ENCODE results near the gene ERG.

Gene ERG

DNA sequence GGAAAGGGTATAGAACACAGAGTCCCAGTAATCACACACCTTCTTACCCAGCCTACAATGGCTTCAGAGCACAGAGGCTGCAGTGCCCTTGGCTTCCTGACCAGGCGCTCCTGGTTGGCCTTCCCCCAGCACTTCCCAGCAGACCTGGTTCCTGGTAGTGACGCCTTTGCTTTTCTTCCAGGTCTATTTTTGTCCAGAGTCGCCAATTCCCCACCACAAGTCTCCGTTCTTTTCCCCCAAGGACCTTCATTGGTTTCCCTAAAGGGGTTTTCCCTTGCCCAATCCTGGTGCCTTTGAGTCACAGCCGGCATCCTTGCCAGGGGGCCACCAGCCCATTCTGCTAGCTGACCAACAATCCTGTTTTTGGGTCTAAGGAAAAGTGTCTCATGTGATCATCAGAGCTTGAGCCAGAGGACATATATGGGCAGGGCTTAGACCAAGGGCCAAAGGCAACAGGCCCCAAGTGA lies 156.7 kb downstream of the ERG start:
- Histone ChIP-seq H3K27ac (ENCODE audit: low read depth, low read length) (no peak overlapping the region), H3K9ac (ENCODE audit: low read length) (no peak overlapping the region), H3K4me1 (ENCODE audit: insufficient read depth, low read length) (no peaks in the 10 kb centered on the region), H3K36me3 (ENCODE audit: insufficient read depth, low read length) (no peaks in the 10 kb centered on the region), H3K9me3 (ENCODE audit: low read length) (no peaks in the 10 kb centered on the region), H3K27me3 (ENCODE audit: control insufficient read depth in 1 of 2, insufficient read depth in 2 of 2, low read length in 2 of 2) (no peaks in the 10 kb centered on the region), H3K4me3 (ENCODE audit: low read depth in 1 of 2, low read length in 2 of 2) (no peak overlapping the region)

DNA sequence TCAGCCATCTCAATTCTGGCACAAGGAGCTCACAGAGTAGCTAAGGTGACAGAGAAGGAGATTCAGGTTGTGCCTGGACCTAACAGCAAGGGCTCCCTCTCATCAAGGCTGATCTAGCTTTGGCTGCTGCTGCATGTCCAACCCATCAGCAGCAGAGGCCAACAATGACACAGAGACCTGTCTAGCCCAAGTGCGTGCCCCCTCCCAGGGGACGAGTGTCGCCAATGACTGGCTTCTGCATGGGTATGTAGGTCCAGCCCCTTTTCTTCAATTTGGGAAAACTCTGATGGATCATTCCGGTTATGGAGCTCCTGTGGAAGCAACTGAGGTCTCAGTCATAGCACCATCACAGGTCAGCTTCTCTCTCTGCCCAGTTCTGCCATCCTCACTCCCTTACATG lies 158.1 kb downstream of the ERG start:
- H3K4me1 ChIP-seq (ENCODE audit: insufficient read depth, low read length): no peaks in the 10 kb centered on the region
- no peaks in the 10 kb centered on the region for H3K9me3 ChIP-seq (ENCODE audit: low read length)
- no peak overlapping the region for H3K27ac ChIP-seq (ENCODE audit: low read depth, low read length)
- no peak overlapping the region for H3K4me3 ChIP-seq (ENCODE audit: low read depth in 1 of 2, low read length in 2 of 2)
- H3K27me3 ChIP-seq (ENCODE audit: control insufficient read depth in 1 of 2, insufficient read depth in 2 of 2, low read length in 2 of 2): no peaks in the 10 kb centered on the region
- no peaks in the 10 kb centered on the region for H3K36me3 ChIP-seq (ENCODE audit: insufficient read depth, low read length)
- H3K9ac ChIP-seq (ENCODE audit: low read length): no peak overlapping the region

DNA sequence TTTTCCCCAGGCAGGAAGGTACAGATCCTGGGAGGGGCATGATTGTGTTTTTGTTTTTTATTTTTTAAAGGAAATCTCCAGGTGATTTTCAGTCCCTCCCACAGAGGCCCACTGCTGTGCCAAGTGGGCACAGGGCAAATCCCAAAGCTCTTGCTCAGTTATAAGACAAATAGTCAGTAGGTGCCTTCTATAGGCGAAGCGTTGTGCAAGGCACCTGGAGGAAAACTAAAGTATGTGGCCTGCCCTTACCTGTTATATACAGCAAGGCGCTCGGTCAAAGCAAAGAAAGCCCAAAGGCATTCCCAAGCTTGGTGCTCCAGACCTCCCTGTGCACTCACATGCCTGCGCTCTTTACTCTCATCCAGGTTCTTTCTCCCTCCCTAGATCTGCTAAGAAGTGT lies 160.5 kb downstream of the ERG start:
- Histone ChIP-seq H3K27ac (ENCODE audit: low read depth, low read length) (no peak overlapping the region), H3K4me1 (ENCODE audit: insufficient read depth, low read length) (peaks cover 9% of the 10 kb centered on the region), H3K27me3 (ENCODE audit: control insufficient read depth in 1 of 2, insufficient read depth in 2 of 2, low read length in 2 of 2) (no peaks in the 10 kb centered on the region), H3K9me3 (ENCODE audit: low read length) (no peaks in the 10 kb centered on the region), H3K36me3 (ENCODE audit: insufficient read depth, low read length) (no peaks in the 10 kb centered on the region), H3K9ac (ENCODE audit: low read length) (no peak overlapping the region), H3K4me3 (ENCODE audit: low read depth in 1 of 2, low read length in 2 of 2) (no peak overlapping the region)

DNA sequence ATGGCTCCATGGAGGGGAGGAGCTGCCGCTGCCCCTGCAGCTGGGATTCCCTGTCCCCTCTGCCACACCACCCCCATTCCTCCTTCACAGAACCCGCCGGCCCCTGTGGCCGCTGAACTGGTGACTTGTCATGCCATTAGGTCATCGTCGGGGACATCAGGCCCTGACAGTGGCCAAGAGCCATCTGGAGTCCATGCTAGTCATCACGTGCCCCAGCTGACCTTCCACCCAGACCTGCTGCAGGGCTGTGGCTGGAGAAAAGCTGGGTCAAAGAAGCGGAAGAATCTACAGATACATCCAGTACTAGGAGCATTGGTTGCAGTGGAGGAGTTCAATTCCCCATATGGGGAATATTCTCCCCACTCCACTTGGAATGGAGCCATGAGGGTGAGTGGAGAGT lies 163.4 kb downstream of the ERG start:
- no peak overlapping the region for H3K27ac ChIP-seq (ENCODE audit: low read depth, low read length)
- no peaks in the 10 kb centered on the region for H3K9me3 ChIP-seq (ENCODE audit: low read length)
- no peak overlapping the region for H3K4me3 ChIP-seq (ENCODE audit: low read depth in 1 of 2, low read length in 2 of 2)
- H3K9ac ChIP-seq (ENCODE audit: low read length): no peak overlapping the region
- no peaks in the 10 kb centered on the region for H3K36me3 ChIP-seq (ENCODE audit: insufficient read depth, low read length)
- peaks cover 9% of the 10 kb centered on the region for H3K4me1 ChIP-seq (ENCODE audit: insufficient read depth, low read length)
- no peaks in the 10 kb centered on the region for H3K27me3 ChIP-seq (ENCODE audit: control insufficient read depth in 1 of 2, insufficient read depth in 2 of 2, low read length in 2 of 2)

DNA sequence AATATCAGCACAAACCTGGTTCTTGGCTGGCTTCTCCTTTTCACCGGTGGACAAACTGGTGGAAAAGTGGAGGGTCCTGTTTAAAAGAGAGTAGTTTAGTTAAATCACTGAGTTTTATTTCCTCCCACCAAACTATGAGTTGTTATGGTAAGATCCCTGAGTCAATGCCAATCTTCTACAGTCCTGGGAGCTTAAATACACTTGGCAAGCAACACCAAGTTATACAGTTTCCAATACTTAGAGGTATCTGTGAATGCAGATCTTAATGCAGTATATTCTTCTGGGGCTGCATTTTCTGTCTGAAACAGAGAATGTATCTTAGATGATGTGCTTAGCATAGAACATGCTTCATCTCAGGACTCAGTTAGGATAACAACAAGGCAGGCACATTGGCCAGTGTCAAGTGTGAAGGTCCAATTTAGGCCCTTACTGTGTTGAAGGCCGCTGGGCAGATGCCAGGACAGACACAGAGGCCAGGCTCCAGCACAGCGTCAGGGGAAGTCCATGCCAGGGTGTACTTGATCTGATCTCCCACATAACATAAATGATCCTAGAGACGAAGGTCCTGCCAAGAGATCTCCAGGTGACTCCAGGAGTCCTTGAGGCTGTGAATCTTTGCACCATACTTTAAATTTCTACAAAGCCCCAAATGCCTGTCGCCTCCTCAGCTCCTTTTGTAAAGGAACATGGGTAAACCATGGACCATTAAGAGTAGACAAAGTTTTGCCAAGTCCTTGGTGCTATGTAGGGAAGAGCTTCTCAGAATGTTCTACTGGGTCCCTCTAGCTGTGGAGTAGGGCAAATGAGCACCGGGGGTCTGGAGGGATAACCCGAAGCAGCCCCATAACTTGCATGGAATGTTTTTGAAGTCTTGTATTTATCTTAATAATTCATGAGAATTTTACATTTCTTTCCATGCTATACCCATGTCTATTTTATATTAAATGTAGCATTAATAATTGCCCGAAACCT lies 164.7 kb downstream of the ERG start:
- H3K27ac ChIP-seq (ENCODE audit: low read depth, low read length): no peak overlapping the region
- H3K36me3 ChIP-seq (ENCODE audit: insufficient read depth, low read length): no peaks in the 10 kb centered on the region
- H3K27me3 ChIP-seq (ENCODE audit: control insufficient read depth in 1 of 2, insufficient read depth in 2 of 2, low read length in 2 of 2): no peaks in the 10 kb centered on the region
- H3K4me3 ChIP-seq (ENCODE audit: low read depth in 1 of 2, low read length in 2 of 2): no peak overlapping the region
- peaks cover 9% of the 10 kb centered on the region for H3K4me1 ChIP-seq (ENCODE audit: insufficient read depth, low read length)
- H3K9ac ChIP-seq (ENCODE audit: low read length): no peak overlapping the region
- H3K9me3 ChIP-seq (ENCODE audit: low read length): no peaks in the 10 kb centered on the region

DNA sequence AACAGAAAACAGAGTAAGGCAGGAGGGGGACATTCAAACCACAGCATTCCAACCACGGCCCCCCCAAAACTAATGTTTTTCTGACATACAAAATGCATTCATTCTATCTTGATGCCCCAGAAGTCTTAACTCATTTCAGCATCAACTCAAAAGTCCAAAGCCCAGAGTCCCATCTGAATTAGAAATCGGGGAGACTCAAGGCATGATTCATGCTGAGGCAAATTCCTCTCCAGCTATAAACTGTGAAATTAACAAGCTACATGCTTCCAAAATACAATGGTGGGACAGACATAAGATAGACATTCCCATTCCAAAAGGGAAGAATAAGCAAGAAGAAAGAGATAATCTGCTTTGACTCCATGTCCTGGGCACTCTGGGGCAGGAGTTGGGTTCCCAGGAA lies 167.6 kb downstream of the ERG start:
- H3K9ac ChIP-seq (ENCODE audit: low read length): no peak overlapping the region
- no peak overlapping the region for H3K27ac ChIP-seq (ENCODE audit: low read depth, low read length)
- peaks cover 9% of the 10 kb centered on the region for H3K4me1 ChIP-seq (ENCODE audit: insufficient read depth, low read length)
- H3K36me3 ChIP-seq (ENCODE audit: insufficient read depth, low read length): no peaks in the 10 kb centered on the region
- no peaks in the 10 kb centered on the region for H3K9me3 ChIP-seq (ENCODE audit: low read length)
- H3K27me3 ChIP-seq (ENCODE audit: control insufficient read depth in 1 of 2, insufficient read depth in 2 of 2, low read length in 2 of 2): no peaks in the 10 kb centered on the region
- no peak overlapping the region for H3K4me3 ChIP-seq (ENCODE audit: low read depth in 1 of 2, low read length in 2 of 2)
